GM12878 (cell line): ENCODE results near the gene TRIM73. TPM values are rescaled to one million over a fixed set of nuclear protein-coding genes. Genes with fewer than 3 reads are reported as not detected.
"Not testable (repeated sequence)": the region's sequence is repeated elsewhere in the genome, so short reads cannot be mapped to it uniquely, and the experiment has no call there.

Source experiments
- ATAC-seq: fragments of 200-7000 bp; cut with Tn5 transposase; 3 replicates; pipeline ENCODE4 v1.9.1; 2020; ENCODE audit warnings: mild to moderate bottlenecking, moderate library complexity
- BruUV-seq: library from RNA; stranded (reverse); fragments of 400-500 nt; replicated peaks from 2 replicates; lab custom pipeline; 2021; lab: Mats Ljungman, UMichigan
- CTCF ChIA-PET: fragments of 300-600 bp; sonication (Branson Sonifier 250); formaldehyde crosslinking; extraction: SDS; loops from one replicate; lab custom pipeline; 2021; ENCODE audit warnings: inconsistent platforms; lab: Yijun Ruan, JAX
- POLR2A ChIA-PET: fragments of 350-600 bp; formaldehyde crosslinking; extraction: SDS; loops from one replicate; lab custom pipeline; 2021; ENCODE audit warnings: inconsistent platforms; lab: Charles Lee
- RAD21 ChIA-PET: fragments of 300-600 bp; sonication (Branson Sonifier 250); formaldehyde crosslinking; loops from one replicate; lab custom pipeline; 2023; ENCODE audit warnings: antibody characterized with exemption; ENCODE audit not compliant: unreplicated experiment; lab: Charles Lee
- SMC1A ChIA-PET: fragments of 300-600 bp; sonication (Branson Sonifier 250); formaldehyde crosslinking; loops from one replicate; lab custom pipeline; 2023; ENCODE audit not compliant: unreplicated experiment, uncharacterized antibody; lab: Charles Lee
- DNase-seq: peaks from one replicate; pipeline ENCODE4 v3.0.0-alpha.2; 2011; ENCODE audit warnings: low read depth, low spot score
- FAIRE-seq: peaks from 3 replicates; lab custom pipeline; 2011; peaks lifted over from hg19 to GRCh38; lab: Jason Lieb, UNC
- H2AFZ ChIP-seq: 2 replicates; pipeline ENCODE4 v1.6.0; 2011; ENCODE audit warnings: low read depth, low read length, control low read depth; ENCODE audit not compliant: control insufficient read depth
- H3K27ac ChIP-seq: 2 replicates; pipeline ENCODE4 v1.5.1; 2011; ENCODE audit warnings: control low read depth; ENCODE audit not compliant: control insufficient read depth, insufficient read depth
- H3K27me3 ChIP-seq, 2 experiments: replicated peaks in 1 of 2; 2 replicates each; pipeline versions ENCODE4 v1.6.0 to v1.6.1; 2011; ENCODE audit warnings: low read length in 1 of 2; ENCODE audit not compliant: control insufficient read depth in 2 of 2, insufficient read depth in 2 of 2
- H3K36me3 ChIP-seq, 2 experiments: 2 replicates each; pipeline ENCODE4 v1.5.1; 2011; ENCODE audit warnings: low read length in 1 of 2; ENCODE audit not compliant: control insufficient read depth in 2 of 2, insufficient read depth in 2 of 2
- H3K4me1 ChIP-seq: 2 replicates; pipeline ENCODE4 v1.6.1; 2011; ENCODE audit warnings: mild to moderate bottlenecking, low read length, moderate library complexity, mixed read lengths; ENCODE audit not compliant: control insufficient read depth, insufficient read depth
- H3K4me2 ChIP-seq: 2 replicates; pipeline ENCODE4 v1.6.0; 2011; ENCODE audit warnings: control low read depth; ENCODE audit not compliant: control insufficient read depth, insufficient read depth
- H3K4me3 ChIP-seq: fragments of 200-600 bp; sonication (generic); 2 replicates; pipeline ENCODE4 v1.5.1; 2016
- H3K79me2 ChIP-seq: 2 replicates; pipeline ENCODE4 v1.6.0; 2011; ENCODE audit warnings: low read length; ENCODE audit not compliant: control insufficient read depth, insufficient read depth
- H3K9ac ChIP-seq: 2 replicates; pipeline ENCODE4 v1.8.0; 2011; ENCODE audit warnings: low read length, control low read depth, mixed read lengths; ENCODE audit not compliant: control insufficient read depth, insufficient read depth
- H3K9me3 ChIP-seq: replicated peaks from 3 replicates; pipeline ENCODE4 v1.5.1; 2011; ENCODE audit warnings: mild to moderate bottlenecking, low read length; ENCODE audit not compliant: control insufficient read depth, insufficient read depth
- H4K20me1 ChIP-seq: 2 replicates; pipeline ENCODE4 v1.6.0; 2011; ENCODE audit not compliant: control insufficient read depth, insufficient read depth
- WGBS: methylation state at CpG from one replicate; pipeline ENCODE4 v1.1.6; 2016; ENCODE audit warnings: low lambda C conversion rate; ENCODE audit not compliant: insufficient replicate concordance, insufficient coverage; ENCODE audit errors: missing lambda C conversion rate; 5-methylcytosine and 5-hydroxymethylcytosine counted together
- in situ Hi-C: fragments of 300-500 bp; cut with MboI; formaldehyde crosslinking; loops from 9 replicates; pipeline ENCODE4 v1.14.3; 2018; ENCODE audit warnings: mixed read lengths
- intact Hi-C: fragments of 100-400 bp; cut with micrococcal nuclease; formaldehyde crosslinking; loops from one replicate; pipeline ENCODE4 v1.14.2; 2022; ENCODE audit not compliant: unreplicated experiment
- polyA plus RNA-seq, 11 experiments: library from polyadenylated mRNA; depleted of rRNA in 4 of 11; unstranded in 6 of 11; stranded (reverse) in 5 of 11; fragments of >200 nt; fragmentation: Nextera tagmentation in 4 of 11; fragmentation: Illumina TruSeq in 1 of 11; extraction: Ambion mirVana in 4 of 11; extraction: Trizol in 1 of 11; gene quantifications; 1 replicate in 1 of 11; 2 replicates in 10 of 11; pipeline versions ENCODE4 v1.2.1 to v1.2.3, GENCODE V29; 2011 to 2016; ENCODE audit warnings: inconsistent platforms in 2 of 11, missing spikeins in 2 of 11, low read depth in 1 of 11
- total RNA-seq, 4 experiments: library from RNA; depleted of rRNA in 3 of 4; stranded (reverse); fragments of >200 nt in 3 of 4; fragmentation: Illumina TruSeq in 1 of 4; extraction: Trizol in 1 of 4; gene quantifications; 2 replicates each; pipeline versions ENCODE4 v1.2.1 to v1.2.3, GENCODE V29; 2013 to 2021

Gene TRIM73
- total and polyA plus RNA-seq, 10 of the 15 experiments (the other 5 are each of a cell fraction or from before 2014, with no cell fraction given), result 0.16 to 3.6 (median 0.76) TPM; not detected in 1

- WGBS, result no CpG with 5 or more reads among the region's 17 CpGs
- H3K27me3 ChIP-seq, H3K4me3 ChIP-seq, H4K20me1 ChIP-seq, SMC1A ChIA-PET, H2AFZ ChIP-seq, intact Hi-C loops, in situ Hi-C loops, ATAC-seq, BruUV-seq, CTCF ChIA-PET, H3K9ac ChIP-seq, RAD21 ChIA-PET, H3K9me3 ChIP-seq, H3K79me2 ChIP-seq, DNase-seq, FAIRE-seq, POLR2A ChIA-PET, H3K4me2 ChIP-seq, H3K27ac ChIP-seq, H3K36me3 ChIP-seq, H3K4me1 ChIP-seq: not testable (repeated sequence)
Observed at GRCh38 chr7:75374519-75375317, 20.7 kb upstream of the TRIM73 start.

DNA sequence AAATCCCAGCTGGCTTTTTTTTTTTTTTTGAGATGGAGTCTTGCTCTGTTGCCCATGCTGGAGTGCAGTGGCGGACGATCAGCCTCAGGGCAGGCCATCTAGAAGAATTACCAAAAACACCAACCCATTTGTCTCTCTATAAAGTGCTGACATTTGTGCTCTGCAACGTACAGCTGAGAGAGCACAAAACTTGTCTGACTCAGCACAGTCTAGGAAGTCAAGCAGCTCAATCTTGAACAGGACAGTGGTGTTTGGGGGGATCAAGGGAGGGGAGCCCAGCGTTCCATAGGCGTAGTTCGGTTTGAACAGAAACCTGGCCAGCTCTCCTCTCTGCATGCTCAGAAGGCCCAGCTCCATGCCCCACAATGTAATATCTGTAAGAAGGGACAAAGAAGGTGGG lies 2.2 kb upstream of the TRIM73 start:
- H3K27me3 ChIP-seq, H3K4me2 ChIP-seq, BruUV-seq, FAIRE-seq, H2AFZ ChIP-seq, H3K79me2 ChIP-seq, H3K36me3 ChIP-seq, intact Hi-C loops, RAD21 ChIA-PET, CTCF ChIA-PET, H3K4me1 ChIP-seq, SMC1A ChIA-PET, H3K9me3 ChIP-seq, DNase-seq, ATAC-seq, H3K4me3 ChIP-seq, POLR2A ChIA-PET, in situ Hi-C loops, H3K27ac ChIP-seq, H3K9ac ChIP-seq, H4K20me1 ChIP-seq: not testable (repeated sequence)
- WGBS, result no CpG with 5 or more reads among the region's 6 CpGs

GRCh38 chr7:75397865-75398264 lies 2.4 kb downstream of the TRIM73 start:
- H3K9me3 ChIP-seq, in situ Hi-C loops, POLR2A ChIA-PET, BruUV-seq, H3K4me1 ChIP-seq, SMC1A ChIA-PET, H3K4me3 ChIP-seq, H3K27ac ChIP-seq, H4K20me1 ChIP-seq, H3K9ac ChIP-seq, DNase-seq, H2AFZ ChIP-seq, H3K4me2 ChIP-seq, H3K36me3 ChIP-seq, H3K27me3 ChIP-seq, H3K79me2 ChIP-seq, FAIRE-seq, CTCF ChIA-PET, intact Hi-C loops, RAD21 ChIA-PET, ATAC-seq: not testable (repeated sequence)
- no CpG with 5 or more reads among the region's 2 CpGs for WGBS
